HepG2 (cell line): ENCODE measurements around the gene ACTR3. TPM values are rescaled to one million over a fixed set of nuclear protein-coding genes. Genes with fewer than 3 reads are reported as not detected.

Source experiments
- ARID2 ChIP-seq: sonication (generic); formaldehyde crosslinking; IDR thresholded peaks from 2 replicates; pipeline ENCODE4 v1.8.1; 2022; ENCODE audit warnings: mild to moderate bottlenecking, missing genetic modification reagents, borderline replicate concordance
- BCL3 ChIP-seq: sonication (generic); formaldehyde crosslinking; IDR thresholded peaks from 2 replicates; pipeline ENCODE4 v1.5.1; 2020; ENCODE audit warnings: mild to moderate bottlenecking, missing genetic modification reagents, moderate library complexity
- CSRNP2 ChIP-seq: sonication (generic); formaldehyde crosslinking; conservative IDR thresholded peaks from 2 replicates; pipeline ENCODE4 v1.8.0; 2022; ENCODE audit warnings: low read depth, missing genetic modification reagents
- EED ChIP-seq: sonication (generic); formaldehyde crosslinking; IDR thresholded peaks from 2 replicates; pipeline ENCODE4 v1.5.0; 2020; ENCODE audit warnings: mild to moderate bottlenecking, missing genetic modification reagents
- GABPB1 ChIP-seq: IDR thresholded peaks from 2 replicates; pipeline ENCODE4 v1.6.1; 2016; ENCODE audit warnings: mild to moderate bottlenecking, missing genetic modification reagents, moderate library complexity, missing compliant biosample characterization
- HNF4G ChIP-seq, 2 experiments: sonication (generic) in 1 of 2; formaldehyde crosslinking in 1 of 2; IDR thresholded peaks; 2 replicates each; pipeline versions ENCODE4 v1.4.0 to v1.6.1; 2011 to 2020; ENCODE audit warnings: borderline replicate concordance in 2 of 2, low read depth in 2 of 2, mild to moderate bottlenecking in 2 of 2, low read length in 1 of 2, missing genetic modification reagents in 1 of 2, moderate library complexity in 1 of 2
- HOMEZ ChIP-seq: IDR thresholded peaks from 2 replicates; pipeline ENCODE4 v1.6.1; 2016; ENCODE audit warnings: low read depth
- ISL2 ChIP-seq: sonication (generic); formaldehyde crosslinking; IDR thresholded peaks from 2 replicates; pipeline ENCODE4 v1.5.0; 2020; ENCODE audit warnings: missing genetic modification reagents
- LCORL ChIP-seq, 2 experiments: fragments of 450-650 bp in 1 of 2; sonication (generic) in 1 of 2; formaldehyde crosslinking in 1 of 2; IDR thresholded peaks; 2 replicates each; pipeline versions ENCODE4 v1.5.0 to v1.6.1; 2017 to 2020; ENCODE audit warnings: antibody characterized with exemption in 1 of 2, missing genetic modification reagents in 1 of 2
- MTA3 ChIP-seq: sonication (generic); formaldehyde crosslinking; IDR thresholded peaks from 2 replicates; pipeline ENCODE4 v1.4.0; 2020; ENCODE audit warnings: missing genetic modification reagents
- PLSCR1 ChIP-seq: sonication (generic); formaldehyde crosslinking; IDR thresholded peaks from 2 replicates; pipeline ENCODE4 v1.5.0; 2020; ENCODE audit warnings: missing genetic modification reagents, mild to moderate bottlenecking, borderline replicate concordance
- SKI ChIP-seq: fragments of 450-650 bp; IDR thresholded peaks from one replicate; pipeline ENCODE4 v1.6.1; 2018; ENCODE audit warnings: mild to moderate bottlenecking; ENCODE audit not compliant: partially characterized antibody
- ZFP36 ChIP-seq: fragments of 150-350 bp; IDR thresholded peaks from 2 replicates; pipeline ENCODE4 v1.6.1; 2018; ENCODE audit warnings: borderline replicate concordance, low read length, low read depth; ENCODE audit not compliant: partially characterized antibody
- ZIK1 ChIP-seq: sonication (generic); formaldehyde crosslinking; IDR thresholded peaks from 2 replicates; pipeline ENCODE4 v1.5.0; 2020; ENCODE audit warnings: mild to moderate bottlenecking, low read depth, missing genetic modification reagents, borderline replicate concordance
- ZMAT3 ChIP-seq: sonication (generic); formaldehyde crosslinking; conservative IDR thresholded peaks from 2 replicates; pipeline ENCODE4 v1.7.0; 2021; ENCODE audit warnings: missing genetic modification reagents
- ZMYM2 ChIP-seq: sonication (generic); formaldehyde crosslinking; IDR thresholded peaks from 2 replicates; pipeline ENCODE4 v1.8.0; 2022; ENCODE audit warnings: mild to moderate bottlenecking, missing genetic modification reagents
- ZNF331 ChIP-seq: sonication (generic); formaldehyde crosslinking; IDR thresholded peaks from 2 replicates; pipeline ENCODE4 v1.4.0; 2020; ENCODE audit warnings: missing genetic modification reagents
- ZNF367 ChIP-seq: sonication (generic); formaldehyde crosslinking; IDR thresholded peaks from 2 replicates; pipeline ENCODE4 v1.4.0; 2020; ENCODE audit warnings: missing genetic modification reagents, borderline replicate concordance
- ZNF501 ChIP-seq: sonication (generic); formaldehyde crosslinking; IDR thresholded peaks from 2 replicates; pipeline ENCODE4 v1.5.1; 2020; ENCODE audit warnings: mild to moderate bottlenecking, moderate library complexity, missing genetic modification reagents
- ZNF775 ChIP-seq: sonication (generic); formaldehyde crosslinking; IDR thresholded peaks from 2 replicates; pipeline ENCODE4 v1.4.0; 2020; ENCODE audit warnings: missing genetic modification reagents, mild to moderate bottlenecking, moderate library complexity, borderline replicate concordance
- ZSCAN21 ChIP-seq: sonication (generic); formaldehyde crosslinking; IDR thresholded peaks from 2 replicates; pipeline ENCODE4 v1.8.0; 2022; ENCODE audit warnings: mild to moderate bottlenecking, missing genetic modification reagents, moderate library complexity, borderline replicate concordance
- ZSCAN5A ChIP-seq: sonication (generic); formaldehyde crosslinking; IDR thresholded peaks from 2 replicates; pipeline ENCODE4 v1.8.0; 2022; ENCODE audit warnings: mild to moderate bottlenecking, missing genetic modification reagents, borderline replicate concordance
- polyA plus RNA-seq, 8 experiments: library from polyadenylated mRNA; depleted of rRNA in 3 of 8; stranded (reverse) in 7 of 8; unstranded in 1 of 8; fragments of >200 nt; fragmentation: Illumina TruSeq in 4 of 8; extraction: Trizol in 4 of 8; gene quantifications; 2 replicates each; pipeline versions ENCODE4 v1.2.1 to v1.2.3, GENCODE V29; 2011 to 2016; ENCODE audit warnings: low read depth in 4 of 8, missing spikeins in 1 of 8, mixed read lengths in 1 of 8; ENCODE audit not compliant: insufficient read depth in 1 of 8
- total RNA-seq, 5 experiments: library from RNA; depleted of rRNA; stranded (reverse); fragments of >200 nt; fragmentation: Illumina TruSeq; extraction: Trizol; gene quantifications; 2 replicates each; pipeline ENCODE4 v1.2.3, GENCODE V29; 2016; ENCODE audit warnings: low read depth in 1 of 5

The ACTR3 gene
- total and polyA plus RNA-seq, 2 of the 13 experiments (the other 11 are each of a cell fraction or from before 2014, with no cell fraction given) = 123 to 225 TPM

GRCh38 chr2:113977060-113977659 lies 87.3 kb downstream of the ACTR3 start (continued):
- TF ChIP-seq ZFP36 (no peak), ZNF331 (CRISPR knock-in tag) (no peak), HNF4G (IDR thresholded peaks at IDR 0.05; ENCODE audit: borderline replicate concordance, low read depth, low read length) (no peak), HNF4G (CRISPR knock-in tag; IDR thresholded peaks at IDR 0.05; ENCODE audit: borderline replicate concordance, low read depth) (no peak), HOMEZ (no peak), LCORL (IDR thresholded peaks at IDR 0.05) (no peak), LCORL (CRISPR knock-in tag; IDR thresholded peaks at IDR 0.05) (no peak), CSRNP2 (no peak), MTA3 (CRISPR knock-in tag) (no peak), BCL3 (CRISPR knock-in tag) (peak; percentile 15; the same call in 1 of the 2 replicates), ZNF775 (no peak), EED (CRISPR knock-in tag) (peak; percentile 19; the same call in 1 of the 2 replicates), ZSCAN21 (CRISPR knock-in tag) (no peak), ZIK1 (no peak), ZMAT3 (CRISPR knock-in tag) (peak; percentile 64), ARID2 (CRISPR knock-in tag) (no peak; the same call in 1 of the 2 replicates), ZNF501 (no peak), SKI (no peak), ISL2 (CRISPR knock-in tag) (no peak), ZMYM2 (no peak; the same call in 1 of the 2 replicates), GABPB1 (CRISPR knock-in tag) (peak; percentile 16; the same call in 1 of the 2 replicates), ZSCAN5A (CRISPR knock-in tag) (no peak; the same call in 1 of the 2 replicates), PLSCR1 (no peak), ZNF367 (CRISPR knock-in tag) (no peak)
